OCI-LY3 (cell line): ENCODE data around the gene STARD5.

Experiments used
- H2AFZ ChIP-seq: fragments of 200-600, 300-600 bp; shearing (Covaris generic); 2 replicates; pipeline ENCODE4 v1.6.0; 2014; ENCODE audit warnings: antibody characterized with exemption, low read depth, low read length
- H3K27ac ChIP-seq: fragments of 200-600, 300-600 bp; sonication (generic); 2 replicates; pipeline ENCODE4 v1.5.1; 2014; ENCODE audit warnings: mild to moderate bottlenecking, low read length, moderate library complexity, mixed read lengths
- H3K27me3 ChIP-seq: fragments of 200-600, 300-600 bp; sonication (generic); 2 replicates; pipeline ENCODE4 v1.6.1; 2014; ENCODE audit warnings: low read depth, low read length, mixed read lengths
- H3K36me3 ChIP-seq: fragments of 200-600, 300-600 bp; sonication (generic); replicated peaks from 2 replicates; pipeline ENCODE3; 2014; ENCODE audit warnings: low read depth, low read length, mixed read lengths
- H3K4me1 ChIP-seq: fragments of 300-600, 200-600 bp; sonication (generic); 2 replicates; pipeline ENCODE4 v1.6.1; 2014; ENCODE audit warnings: low read length, mixed read lengths
- H3K4me2 ChIP-seq: fragments of 200-600, 300-600 bp; sonication (generic); 2 replicates; pipeline ENCODE4 v1.6.1; 2014; ENCODE audit warnings: low read length, mixed read lengths
- H3K4me3 ChIP-seq: fragments of 300-600, 200-600 bp; sonication (generic); 2 replicates; pipeline ENCODE4 v1.5.1; 2014; ENCODE audit warnings: antibody characterized with exemption, mild to moderate bottlenecking, low read length, moderate library complexity
- H3K79me2 ChIP-seq: fragments of 300-600, 200-600 bp; shearing (Covaris generic); 2 replicates; pipeline ENCODE4 v1.6.1; 2014; ENCODE audit warnings: mild to moderate bottlenecking, low read length, mixed read lengths
- H3K9ac ChIP-seq: fragments of 300-600, 200-600 bp; shearing (Covaris generic); 2 replicates; pipeline ENCODE4 v1.6.0; 2014; ENCODE audit warnings: mild to moderate bottlenecking, low read length, moderate library complexity
- H3K9me3 ChIP-seq: fragments of 200-600, 300-600 bp; shearing (Covaris generic); 2 replicates; pipeline ENCODE4 v1.6.1; 2014; ENCODE audit warnings: low read length, mixed read lengths; ENCODE audit not compliant: insufficient read depth
- H4K20me1 ChIP-seq: fragments of 200-600, 300-600 bp; sonication (generic); 2 replicates; pipeline ENCODE4 v1.6.1; 2016; ENCODE audit warnings: low read length, mixed read lengths; ENCODE audit not compliant: insufficient read depth
- CTCF ChIP-seq: fragments of 200-600, 300-600 bp; sonication (generic); IDR thresholded peaks from 2 replicates; pipeline ENCODE4 v1.5.1; 2014; ENCODE audit warnings: antibody characterized with exemption, low read length, low read depth
- EZH2phosphoT487 ChIP-seq: fragments of 200-600 bp; shearing (Covaris generic); IDR thresholded peaks from 2 replicates; pipeline ENCODE4 v1.6.1; 2018; ENCODE audit warnings: antibody characterized with exemption, mixed run types, low read depth

The STARD5 gene

GRCh38 chr15:81343371-81343770 lies 19.4 kb upstream of the STARD5 start:
- Histone ChIP-seq H4K20me1 (no peaks in the 10 kb centered on the region), H3K4me2 (no peak overlapping the region), H3K27me3 (peaks cover 6% of the 10 kb centered on the region; the same call in 1 of the 2 replicates), H3K27ac (no peak overlapping the region), H2AFZ (no peak overlapping the region), H3K4me1 (no peaks in the 10 kb centered on the region), H3K9me3 (no peaks in the 10 kb centered on the region), H3K79me2 (no peaks in the 10 kb centered on the region), H3K9ac (no peak overlapping the region), H3K36me3 (no peaks in the 10 kb centered on the region), H3K4me3 (no peak overlapping the region)
- TF ChIP-seq EZH2phosphoT487 (no peak), CTCF (no peak)

- Histone ChIP-seq H3K9ac (no peak overlapping the region), H3K27me3 (no peaks in the 10 kb centered on the region), H3K4me1 (no peaks in the 10 kb centered on the region), H3K36me3 (no peaks in the 10 kb centered on the region), H3K4me2 (no peak overlapping the region), H3K4me3 (no peak overlapping the region), H3K27ac (no peak overlapping the region), H4K20me1 (no peaks in the 10 kb centered on the region), H3K9me3 (no peaks in the 10 kb centered on the region), H3K79me2 (no peaks in the 10 kb centered on the region), H2AFZ (no peak overlapping the region)
- TF ChIP-seq CTCF = no peak
- no peak for TF ChIP-seq EZH2phosphoT487
These were observed 17.4 kb upstream of the STARD5 start for GRCh38 chr15:81341351-81341750.

GRCh38 chr15:81339851-81340250 lies 15.9 kb upstream of the STARD5 start:
- no peak for TF ChIP-seq EZH2phosphoT487
- TF ChIP-seq CTCF = no peak
- no peak overlapping the region for H3K27ac ChIP-seq
- no peaks in the 10 kb centered on the region for H4K20me1 ChIP-seq
- H3K27me3 ChIP-seq = no peaks in the 10 kb centered on the region
- H3K4me1 ChIP-seq = no peaks in the 10 kb centered on the region
- H3K4me3 ChIP-seq = no peak overlapping the region
- H3K9me3 ChIP-seq = no peaks in the 10 kb centered on the region
- no peak overlapping the region for H3K9ac ChIP-seq
- H3K36me3 ChIP-seq = no peaks in the 10 kb centered on the region
- H3K79me2 ChIP-seq = no peaks in the 10 kb centered on the region
- no peak overlapping the region for H3K4me2 ChIP-seq
- no peak overlapping the region for H2AFZ ChIP-seq

GRCh38 chr15:81339321-81339720 lies 15.4 kb upstream of the STARD5 start:
- no peaks in the 10 kb centered on the region for H4K20me1 ChIP-seq
- no peak overlapping the region for H3K9ac ChIP-seq
- H3K79me2 ChIP-seq = no peaks in the 10 kb centered on the region
- no peaks in the 10 kb centered on the region for H3K4me1 ChIP-seq
- H3K4me2 ChIP-seq = no peak overlapping the region
- no peak for TF ChIP-seq EZH2phosphoT487
- no peak for TF ChIP-seq CTCF
- H3K36me3 ChIP-seq = no peaks in the 10 kb centered on the region
- H3K27ac ChIP-seq = no peak overlapping the region
- no peak overlapping the region for H2AFZ ChIP-seq
- H3K4me3 ChIP-seq = no peak overlapping the region
- H3K27me3 ChIP-seq = no peaks in the 10 kb centered on the region
- no peaks in the 10 kb centered on the region for H3K9me3 ChIP-seq
